GM10248 (cell line): Measurements from ENCODE around the gene POLR3H.

ENCODE experiments used
- CTCF ChIA-PET: fragments of 300-600 bp; sonication (Branson Sonifier 250); formaldehyde crosslinking; extraction: SDS; loops from one replicate; lab custom pipeline; 2021; ENCODE audit warnings: antibody characterized with exemption; lab: Yijun Ruan, JAX
- POLR2A ChIA-PET: fragments of 350-650 bp; sonication (Branson Sonifier 250); formaldehyde crosslinking; extraction: SDS; loops from one replicate; lab custom pipeline; 2020; ENCODE audit warnings: antibody characterized with exemption; lab: Yijun Ruan, JAX
- DNase-seq: peaks from one replicate; pipeline ENCODE4 v3.0.0; 2012; ENCODE audit errors: extremely low spot score
- TF ChIP-seq, protein P1 (sequence below): IDR thresholded peaks from 2 replicates; pipeline ENCODE4 v1.5.1; 2012; ENCODE audit warnings: mild to moderate bottlenecking, low read depth; ENCODE audit errors: extremely low read depth, missing control alignments, control extremely low read depth

Gene POLR3H

GRCh38 chr22:41505511-41506220, 38.6 kb downstream of the POLR3H start:
- ChIA-PET CTCF (interaction anchor here (0.9 to 7.8 kb wide), 6 partner anchors 12 to 103 kb away, joined by 3 to 66 read pairs (median 6); no protein-coding TSS in a partner anchor), POLR2A (interaction anchor here (0.5 kb wide), 1 partner anchor 113 kb away, joined by 4 read pairs; no protein-coding TSS in a partner anchor)
- DNase-seq: no peak
- TF ChIP-seq, protein P1, sequence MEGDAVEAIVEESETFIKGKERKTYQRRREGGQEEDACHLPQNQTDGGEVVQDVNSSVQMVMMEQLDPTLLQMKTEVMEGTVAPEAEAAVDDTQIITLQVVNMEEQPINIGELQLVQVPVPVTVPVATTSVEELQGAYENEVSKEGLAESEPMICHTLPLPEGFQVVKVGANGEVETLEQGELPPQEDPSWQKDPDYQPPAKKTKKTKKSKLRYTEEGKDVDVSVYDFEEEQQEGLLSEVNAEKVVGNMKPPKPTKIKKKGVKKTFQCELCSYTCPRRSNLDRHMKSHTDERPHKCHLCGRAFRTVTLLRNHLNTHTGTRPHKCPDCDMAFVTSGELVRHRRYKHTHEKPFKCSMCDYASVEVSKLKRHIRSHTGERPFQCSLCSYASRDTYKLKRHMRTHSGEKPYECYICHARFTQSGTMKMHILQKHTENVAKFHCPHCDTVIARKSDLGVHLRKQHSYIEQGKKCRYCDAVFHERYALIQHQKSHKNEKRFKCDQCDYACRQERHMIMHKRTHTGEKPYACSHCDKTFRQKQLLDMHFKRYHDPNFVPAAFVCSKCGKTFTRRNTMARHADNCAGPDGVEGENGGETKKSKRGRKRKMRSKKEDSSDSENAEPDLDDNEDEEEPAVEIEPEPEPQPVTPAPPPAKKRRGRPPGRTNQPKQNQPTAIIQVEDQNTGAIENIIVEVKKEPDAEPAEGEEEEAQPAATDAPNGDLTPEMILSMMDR: no peak

DNA sequence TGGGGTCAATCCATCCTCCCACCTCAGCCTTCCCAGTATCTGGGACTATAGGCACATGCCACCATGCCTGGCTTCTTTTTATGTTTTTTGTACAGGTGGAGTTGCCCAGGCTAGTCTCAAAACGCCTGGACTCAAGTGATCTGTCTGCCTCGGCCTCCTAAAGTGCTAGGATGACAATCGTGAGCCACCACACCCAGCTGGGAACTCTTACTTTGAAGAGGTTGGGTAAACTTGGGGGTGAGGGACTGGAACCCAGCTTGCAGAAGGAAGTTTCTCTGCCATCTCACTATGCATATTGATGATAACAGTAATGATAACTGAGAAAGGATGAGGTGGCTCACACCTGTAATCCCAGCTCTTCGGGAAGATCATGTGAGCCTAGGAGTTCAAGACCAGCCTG, 39.5 kb downstream of the POLR3H start:
- TF ChIP-seq, protein P1: no peak
- no peak for DNase-seq
- CTCF ChIA-PET: interaction anchor here (1.3 to 7.8 kb wide), 5 partner anchors 12 to 102 kb away, joined by 3 to 66 read pairs (median 10); no protein-coding TSS in a partner anchor
- POLR2A ChIA-PET: no interaction called here

DNA sequence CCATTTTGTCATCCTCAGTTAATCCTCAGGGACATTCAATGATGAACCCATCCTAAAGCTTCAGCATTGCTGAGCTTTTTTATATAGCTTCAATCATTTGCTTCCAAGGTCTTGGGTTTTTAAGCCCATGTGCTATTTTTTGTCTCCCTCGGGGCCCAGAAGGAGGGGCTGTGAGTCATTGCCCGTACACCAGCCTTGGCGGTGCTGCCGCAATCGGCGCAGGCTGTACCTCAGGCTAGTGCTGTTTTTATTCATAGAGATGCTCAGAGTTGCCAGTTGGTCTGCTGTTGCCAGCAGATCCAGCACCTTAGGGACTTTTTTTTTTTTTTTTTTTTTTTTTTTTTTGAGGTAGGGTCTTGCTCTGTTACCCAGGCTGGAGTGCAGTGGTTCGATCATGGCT, 39.9 kb downstream of the POLR3H start:
- POLR2A ChIA-PET: no interaction called here

GRCh38 chr22:41501209-41501608, 43.1 kb downstream of the POLR3H start:
- ChIA-PET CTCF (interaction anchor here (0.9 to 8.4 kb wide), 9 partner anchors 10 to 102 kb away, joined by 3 to 66 read pairs (median 4); partner anchors contain the start of genes ACO2 and PHF5A), POLR2A (interaction anchor here (1.1 kb wide), 1 partner anchor 32 kb away, joined by 3 read pairs; the partner anchor contains the start of genes ACO2 and PHF5A)
- peak; percentile 65 for DNase-seq
- TF ChIP-seq, protein P1: no peak

More for the DNA sequence above, 39.9 kb downstream of the POLR3H start:
- CTCF ChIA-PET: interaction anchor here (1.3 to 7.8 kb wide), 4 partner anchors 13 to 101 kb away, joined by 3 to 66 read pairs (median 12); no protein-coding TSS in a partner anchor
- TF ChIP-seq, protein P1: no peak
- no peak for DNase-seq

DNA sequence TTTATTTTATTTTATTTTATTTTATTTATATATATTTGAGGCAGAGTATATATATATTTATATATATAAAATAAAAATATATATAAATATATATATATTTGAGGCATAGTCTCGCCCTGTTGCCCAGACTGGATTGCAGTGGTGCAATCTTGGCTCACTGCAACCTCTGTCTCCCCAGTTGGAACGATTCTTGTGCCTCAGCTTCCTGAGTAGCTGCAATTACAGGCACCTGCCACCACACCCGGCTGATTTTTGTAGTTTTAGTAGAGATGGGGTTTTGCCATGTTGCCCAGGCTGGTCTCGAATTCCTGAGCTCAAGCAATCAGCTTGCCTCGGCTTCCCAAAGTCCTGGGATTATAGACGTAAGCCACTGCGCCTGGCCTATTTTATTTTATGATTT, 44.0 kb downstream of the POLR3H start:
- ChIA-PET CTCF (interaction anchor here (0.9 to 8.4 kb wide), 8 partner anchors 9 to 101 kb away, joined by 3 to 66 read pairs (median 6); no protein-coding TSS in a partner anchor), POLR2A (no interaction called here)
- DNase-seq: no peak
- TF ChIP-seq, protein P1: no peak

- no peak for DNase-seq
- POLR2A ChIA-PET: interaction anchor here (0.7 kb wide), 1 partner anchor 102 kb away, joined by 3 read pairs; no protein-coding TSS in a partner anchor
- TF ChIP-seq, protein P1: no peak
- CTCF ChIA-PET: interaction anchor here (1.1 to 8.4 kb wide), 8 partner anchors 8 to 97 kb away, joined by 3 to 66 read pairs (median 6); partner anchors contain the start of gene POLR3H
These were observed 44.5 kb downstream of the POLR3H start for GRCh38 chr22:41499624-41500280.
